ENCODE measurements around the gene CYTH3. TPM values are rescaled to one million over a fixed set of nuclear protein-coding genes. Genes with fewer than 3 reads are reported as not detected.
A peak's percentile ranks its signal among the peaks of the same experiment; 100 is the strongest.

The CYTH3 gene
- total and polyA plus RNA-seq, 9 of the 15 experiments (the other 6 are each of a cell fraction or from before 2014, with no cell fraction given), result 0.25 to 15.2 (median 11.4) TPM

DNA sequence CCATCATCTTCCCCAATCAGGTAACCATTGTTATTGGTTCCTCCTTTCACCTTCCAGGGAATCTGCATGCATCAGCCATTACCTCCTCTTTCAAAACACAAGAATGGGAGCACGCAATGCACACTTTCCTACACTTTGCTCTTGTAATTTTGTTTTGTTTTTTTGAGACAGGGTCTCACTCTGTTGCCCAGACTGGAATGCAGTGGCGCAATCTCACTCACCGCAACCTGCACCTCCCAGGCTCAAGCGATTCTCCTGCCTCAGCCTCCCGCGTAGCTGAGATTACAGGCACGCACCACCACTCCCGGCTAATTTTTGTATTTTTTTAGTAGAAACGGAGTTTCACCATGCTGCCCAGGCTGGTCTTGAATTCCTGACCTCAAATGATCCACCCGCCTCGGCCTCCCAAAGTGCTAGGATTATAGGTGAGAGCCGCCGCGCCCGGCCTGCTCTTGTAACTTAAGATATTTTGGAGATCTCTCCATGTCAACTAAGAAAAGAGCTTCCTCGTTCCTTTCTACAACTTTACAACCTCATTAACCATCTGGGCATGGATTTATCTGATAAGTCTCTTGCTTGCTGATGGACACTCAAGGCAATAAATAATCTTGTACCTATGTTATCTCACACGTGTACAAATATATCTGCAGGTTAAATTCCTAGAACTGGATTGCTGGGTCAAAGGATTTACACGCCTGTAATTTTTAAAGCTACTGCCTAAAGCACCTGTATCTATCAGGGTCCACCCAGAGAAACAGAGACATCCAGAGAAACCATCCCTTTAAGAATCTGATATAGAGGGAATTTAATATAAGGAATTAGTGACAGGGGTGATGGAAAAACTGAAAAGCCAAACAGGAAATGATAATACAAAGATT, 4.2 kb downstream of the CYTH3 start:
- H3K9me1 ChIP-seq (ENCODE audit: control insufficient read depth, insufficient read depth, low read length), result no peaks in the 10 kb centered on the region
- H3K4me2 ChIP-seq (ENCODE audit: insufficient read depth, low read length), result no peak overlapping the region
- no peak overlapping the region for H2AFZ ChIP-seq (ENCODE audit: low read depth, low read length)
- 0 out of 2 replicates have a peak, but pooled peaks cover 3% of the 10 kb centered on the region for H4K20me1 ChIP-seq (replicated peaks; ENCODE audit: control insufficient read depth, insufficient read depth, low read length)
- peaks cover 31 to 38% of the 10 kb centered on the region in 2 experiments; a peak in 4 of 5 replicates for H3K4me1 ChIP-seq (replicated peaks in 1 of 2; ENCODE audit: control insufficient read depth in 2 of 2, insufficient read depth in 2 of 2, low read length in 2 of 2)
- DNase-seq (ENCODE audit: extremely low read depth in 1 of 4, low spot score in 3 of 4) (no peak), FAIRE-seq (no peak), ATAC-seq (no peak)
- TF ChIP-seq HNRNPUL1 (IDR thresholded peaks at IDR 0.05; ENCODE audit: low read length) (no peak), BCOR (IDR thresholded peaks at IDR 0.05) (no peak), ZNF121 (CRISPR knock-in tag; conservative IDR thresholded peaks at IDR 0.05) (peak; percentile 68), MEIS2 (IDR thresholded peaks at IDR 0.05; ENCODE audit: partially characterized antibody) (peak; percentile 31)
- TF ChIP-seq, protein P1, sequence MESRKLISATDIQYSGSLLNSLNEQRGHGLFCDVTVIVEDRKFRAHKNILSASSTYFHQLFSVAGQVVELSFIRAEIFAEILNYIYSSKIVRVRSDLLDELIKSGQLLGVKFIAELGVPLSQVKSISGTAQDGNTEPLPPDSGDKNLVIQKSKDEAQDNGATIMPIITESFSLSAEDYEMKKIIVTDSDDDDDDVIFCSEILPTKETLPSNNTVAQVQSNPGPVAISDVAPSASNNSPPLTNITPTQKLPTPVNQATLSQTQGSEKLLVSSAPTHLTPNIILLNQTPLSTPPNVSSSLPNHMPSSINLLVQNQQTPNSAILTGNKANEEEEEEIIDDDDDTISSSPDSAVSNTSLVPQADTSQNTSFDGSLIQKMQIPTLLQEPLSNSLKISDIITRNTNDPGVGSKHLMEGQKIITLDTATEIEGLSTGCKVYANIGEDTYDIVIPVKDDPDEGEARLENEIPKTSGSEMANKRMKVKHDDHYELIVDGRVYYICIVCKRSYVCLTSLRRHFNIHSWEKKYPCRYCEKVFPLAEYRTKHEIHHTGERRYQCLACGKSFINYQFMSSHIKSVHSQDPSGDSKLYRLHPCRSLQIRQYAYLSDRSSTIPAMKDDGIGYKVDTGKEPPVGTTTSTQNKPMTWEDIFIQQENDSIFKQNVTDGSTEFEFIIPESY (CRISPR knock-in tag; IDR thresholded peaks at IDR 0.05), result peak; percentile 88
- CTCF ChIA-PET (ENCODE audit: low intra/inter-chr PET ratio), result no interaction called here
- 0 out of 3 replicates have a peak, but pooled peaks cover under 1% of the 10 kb centered on the region for H3K36me3 ChIP-seq (ENCODE audit: control insufficient read depth, insufficient read depth, low read length)
- no peak overlapping the region for H3K27ac ChIP-seq (ENCODE audit: extremely low read depth, low read depth, low read length)
- in situ Hi-C loops (cut with MboI) (no loop called here), intact Hi-C loops (cut with micrococcal nuclease) (no loop called here)
- H3K9me3 ChIP-seq (replicated peaks; ENCODE audit: control insufficient read depth, insufficient read depth, low read depth, low read length), result no peaks in the 10 kb centered on the region
- WGBS (ENCODE audit: insufficient coverage, low coverage, missing lambda C conversion rate), result 77% methylated on average over 18 of the region's 18 CpGs
- no peak overlapping the region for H3K9ac ChIP-seq (ENCODE audit: insufficient read depth in 1 of 2, low read depth in 2 of 2, low read length in 2 of 2)
- BruUV-seq (replicated peaks), result no TSS peak
- H3K4me3 ChIP-seq, result no peak overlapping the region
- H3K79me2 ChIP-seq (ENCODE audit: control insufficient read depth, insufficient read depth, low read length), result peaks cover 62% of the 10 kb centered on the region
- H3K27me3 ChIP-seq (ENCODE audit: control insufficient read depth in 2 of 2, insufficient read depth in 2 of 2, low read length in 2 of 2), result no peaks in the 10 kb centered on the region
- POLR2A ChIA-PET, result interaction anchor here (0.6 to 2.4 kb wide), 3 partner anchors 8 to 55 kb away, joined by 3 to 18 read pairs (median 3); no protein-coding TSS in a partner anchor

Measured in K562 (cell line).